Gastroesophageal sphincter (tissue), 4 donors: ENCODE data around the gene HECTD4. TPM values are rescaled to one million over a fixed set of nuclear protein-coding genes. Genes with fewer than 3 reads are reported as not detected.
"Not testable (repeated sequence)": the region's sequence is repeated elsewhere in the genome, so short reads cannot be mapped to it uniquely, and the experiment has no call there.

ENCODE experiments used
- ATAC-seq: fragments of 150-250 bp; one replicate; pipeline ENCODE4 v1.9.1; 2016; ENCODE audit warnings: mild to moderate bottlenecking, moderate library complexity
- H3K27ac ChIP-seq, 4 donors: fragments of 200-600 bp; sonication (generic) in 3 of 4; 1 replicate in 3 of 4; 2 replicates in 1 of 4; pipeline ENCODE4 v1.5.1; 2016 to 2019
- H3K27me3 ChIP-seq: fragments of 200-600 bp; sonication (generic); one replicate; pipeline ENCODE4 v1.5.1; 2019
- H3K36me3 ChIP-seq, 2 donors: fragments of 200-600 bp; sonication (generic); one replicate each; pipeline ENCODE4 v1.5.1; 2019; ENCODE audit warnings: control low read depth in 1 of 2
- H3K4me1 ChIP-seq, 3 donors: fragments of 200-600 bp; sonication (generic); 1 replicate in 2 of 3; 2 replicates in 1 of 3; pipeline ENCODE4 v1.5.1; 2016 to 2019; ENCODE audit warnings: control low read depth in 2 of 3
- H3K4me3 ChIP-seq, 2 donors: fragments of 200-600 bp; sonication (generic); one replicate each; pipeline ENCODE4 v1.5.1; 2019; ENCODE audit warnings: mild to moderate bottlenecking in 1 of 2, moderate library complexity in 1 of 2
- H3K9me3 ChIP-seq, 3 donors: fragments of 200-600 bp; sonication (generic); one replicate each; pipeline ENCODE4 v1.5.1; 2017 to 2019; ENCODE audit warnings: control low read depth in 2 of 3
- EP300 ChIP-seq: sonication (generic); formaldehyde crosslinking; IDR thresholded peaks from one replicate; pipeline ENCODE4 v1.6.1; 2017; ENCODE audit warnings: antibody characterized with exemption, mild to moderate bottlenecking
- POLR2A ChIP-seq, 2 donors: fragments of 450-650 bp; IDR thresholded peaks; one replicate each; pipeline ENCODE4 v1.6.1; 2017; ENCODE audit warnings: antibody characterized with exemption in 2 of 2, mild to moderate bottlenecking in 2 of 2, moderate library complexity in 1 of 2
- POLR2AphosphoS5 ChIP-seq: sonication (generic); formaldehyde crosslinking; IDR thresholded peaks from one replicate; pipeline ENCODE4 v1.6.1; 2017; ENCODE audit warnings: antibody characterized with exemption
- WGBS, 2 donors: methylation state at CpG; one replicate each; pipeline ENCODE4 v1.1.5; 2018; ENCODE audit warnings: low coverage in 1 of 2; 5-methylcytosine and 5-hydroxymethylcytosine counted together
- small RNA-seq, 4 donors: library from RNA; depleted of rRNA; stranded (forward); fragments of <200 nt; gene quantifications; one replicate each; pipeline ENCODE3, GENCODE V24; 2016
- total RNA-seq, 4 donors: library from RNA; depleted of rRNA; stranded (reverse); fragments of >200 nt; gene quantifications; one replicate each; pipeline ENCODE4 v1.1.0, GENCODE V29; 2016
- TF ChIP-seq, protein P1 (sequence below), 4 experiments: fragments of 200-600 bp in 2 of 4; fragments of 450-650 bp in 2 of 4; sonication (generic) in 1 of 4; IDR thresholded peaks; one replicate each; pipeline ENCODE4 v1.5.1; 2017 to 2019; ENCODE audit warnings: antibody characterized with exemption in 4 of 4, mild to moderate bottlenecking in 2 of 4, moderate library complexity in 2 of 4

The HECTD4 gene
- total RNA-seq, 4 donors from 2014 or later, result 23.1 to 56.8 (median 42.3) TPM

DNA sequence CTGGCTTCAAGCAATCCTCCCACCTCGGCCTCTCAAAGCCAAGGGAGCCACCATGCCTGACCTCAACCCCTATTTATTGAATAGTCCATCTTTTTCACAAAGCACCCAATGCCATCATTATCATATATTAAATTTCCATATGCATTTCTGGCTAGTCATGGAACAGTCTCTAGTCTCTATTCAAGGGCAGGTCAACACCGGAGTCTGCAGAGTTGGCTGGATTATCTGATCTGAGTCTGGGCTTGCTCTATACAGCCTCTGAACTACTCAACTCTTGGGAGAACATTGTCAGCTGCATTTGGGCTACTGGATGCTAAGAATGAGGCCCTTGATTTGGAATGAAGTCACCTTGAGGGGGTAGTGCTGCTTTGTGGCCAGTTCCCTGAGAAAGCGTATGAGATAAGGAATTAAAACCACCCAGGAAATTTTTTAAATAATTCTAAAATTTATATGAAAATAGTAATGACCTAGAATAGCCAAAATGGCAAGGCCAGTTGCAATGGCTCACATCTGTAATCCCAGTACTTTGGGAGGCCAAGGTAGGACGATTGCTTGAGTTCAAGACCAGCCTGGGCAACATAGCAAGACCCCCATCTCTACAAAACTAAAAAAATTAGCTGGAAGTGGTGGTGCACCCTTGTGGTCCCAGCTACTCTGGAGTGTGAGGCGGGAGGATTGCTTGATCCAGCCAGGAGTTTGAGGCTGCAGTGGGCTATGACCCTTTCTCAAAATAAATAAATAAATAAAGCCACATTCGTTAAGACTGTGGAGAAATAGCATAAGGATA, 266.8 kb downstream of the HECTD4 start:
- Histone ChIP-seq H3K36me3 (no peaks in the 10 kb centered on the region), H3K4me1 (no peaks in the 10 kb centered on the region), H3K27me3 (no peaks in the 10 kb centered on the region), H3K9me3 (no peaks in the 10 kb centered on the region), H3K4me3 (no peak overlapping the region), H3K27ac (no peak overlapping the region)
- TF ChIP-seq POLR2AphosphoS5 (no peak), EP300 (no peak)
- ATAC-seq, result no peak
- 87 to 89% methylated on average over 4 to 6 of the region's 6 CpGs for WGBS, 2 donors

DNA sequence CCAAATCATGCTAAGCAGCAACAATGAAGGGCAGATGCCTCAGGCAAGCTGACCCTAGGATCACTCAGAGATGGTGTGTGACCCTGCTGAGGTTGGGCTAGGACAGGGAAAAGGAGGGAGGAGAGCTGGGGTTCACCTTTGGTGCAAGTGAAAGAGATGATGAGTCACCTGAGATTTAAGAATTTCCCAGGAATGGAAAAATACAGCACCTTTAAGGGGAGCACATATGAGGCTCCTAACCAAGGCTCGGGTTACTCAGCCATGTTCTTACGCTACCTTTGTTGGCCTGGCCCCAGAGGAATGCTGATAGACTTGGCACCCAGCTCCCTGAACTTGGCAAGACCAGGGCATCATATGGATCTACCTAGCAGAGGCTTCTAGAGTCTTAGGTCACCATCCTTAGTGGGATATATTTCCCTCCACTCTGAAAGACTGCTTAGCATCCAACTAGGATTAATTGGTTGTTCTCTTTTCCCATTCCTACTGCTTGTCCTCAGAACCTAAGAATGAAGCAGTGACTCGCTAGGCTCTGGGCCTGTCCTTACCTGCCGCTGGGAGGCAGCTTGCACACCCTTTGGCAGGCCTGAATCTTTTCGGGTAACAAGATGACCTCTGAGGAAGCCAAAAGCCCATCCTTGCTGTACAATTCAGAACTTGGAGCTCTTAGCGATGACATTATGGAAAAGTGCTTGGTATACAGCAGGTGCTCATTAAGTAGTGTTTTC, 269.7 kb downstream of the HECTD4 start:
- H3K9me3 ChIP-seq, result no peaks in the 10 kb centered on the region
- no peaks in the 10 kb centered on the region for H3K36me3 ChIP-seq
- H3K4me1 ChIP-seq, result peaks cover 0 to 16% (median 3%) of the 10 kb centered on the region in 3 donors
- H3K27me3 ChIP-seq, result no peaks in the 10 kb centered on the region
- ATAC-seq, result no peak
- H3K4me3 ChIP-seq, result no peak overlapping the region
- H3K27ac ChIP-seq, result no peak overlapping the region
- TF ChIP-seq POLR2AphosphoS5 (no peak), EP300 (no peak), POLR2A (IDR thresholded peaks at IDR 0.05) (no peak)
- TF ChIP-seq, protein P1, sequence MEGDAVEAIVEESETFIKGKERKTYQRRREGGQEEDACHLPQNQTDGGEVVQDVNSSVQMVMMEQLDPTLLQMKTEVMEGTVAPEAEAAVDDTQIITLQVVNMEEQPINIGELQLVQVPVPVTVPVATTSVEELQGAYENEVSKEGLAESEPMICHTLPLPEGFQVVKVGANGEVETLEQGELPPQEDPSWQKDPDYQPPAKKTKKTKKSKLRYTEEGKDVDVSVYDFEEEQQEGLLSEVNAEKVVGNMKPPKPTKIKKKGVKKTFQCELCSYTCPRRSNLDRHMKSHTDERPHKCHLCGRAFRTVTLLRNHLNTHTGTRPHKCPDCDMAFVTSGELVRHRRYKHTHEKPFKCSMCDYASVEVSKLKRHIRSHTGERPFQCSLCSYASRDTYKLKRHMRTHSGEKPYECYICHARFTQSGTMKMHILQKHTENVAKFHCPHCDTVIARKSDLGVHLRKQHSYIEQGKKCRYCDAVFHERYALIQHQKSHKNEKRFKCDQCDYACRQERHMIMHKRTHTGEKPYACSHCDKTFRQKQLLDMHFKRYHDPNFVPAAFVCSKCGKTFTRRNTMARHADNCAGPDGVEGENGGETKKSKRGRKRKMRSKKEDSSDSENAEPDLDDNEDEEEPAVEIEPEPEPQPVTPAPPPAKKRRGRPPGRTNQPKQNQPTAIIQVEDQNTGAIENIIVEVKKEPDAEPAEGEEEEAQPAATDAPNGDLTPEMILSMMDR (IDR thresholded peaks at IDR 0.05), result no peak
- 85% methylated on average over 5 of the region's 6 CpGs for WGBS, 2 donors

DNA sequence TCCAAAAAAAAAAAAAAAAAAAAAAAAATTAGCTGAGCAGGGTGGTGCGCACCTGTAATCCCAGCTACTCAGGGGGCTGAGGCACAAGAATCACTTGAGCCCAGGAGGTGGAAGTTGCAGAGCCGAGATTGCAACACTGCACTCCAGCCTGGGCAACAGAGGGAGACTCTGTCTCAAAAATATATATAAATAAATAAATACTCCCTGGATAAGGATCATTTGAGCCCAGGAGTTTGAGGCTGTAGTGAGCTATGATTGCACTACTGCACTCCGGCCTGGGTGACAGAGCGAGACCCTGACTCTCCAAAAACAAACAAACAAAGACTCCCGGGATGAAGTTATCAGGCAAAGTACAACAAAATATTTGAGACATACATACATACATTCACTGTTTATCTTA, 270.3 kb downstream of the HECTD4 start:
- H3K27ac ChIP-seq, result no peak overlapping the region
- H3K9me3 ChIP-seq, result no peaks in the 10 kb centered on the region
- TF ChIP-seq POLR2AphosphoS5, result no peak
- TF ChIP-seq EP300, result no peak
- no peak for TF ChIP-seq POLR2A (IDR thresholded peaks at IDR 0.05)
- TF ChIP-seq, protein P1 (IDR thresholded peaks at IDR 0.05), result peak in 1 of 4 experiments; percentile 11
- WGBS, 2 donors, result 68 to 75% methylated on average over 5 of the region's 5 CpGs
- H3K4me1 ChIP-seq, result peaks cover 0 to 22% (median 6%) of the 10 kb centered on the region in 3 donors
- ATAC-seq, result no peak
- H3K36me3 ChIP-seq, result no peaks in the 10 kb centered on the region
- H3K4me3 ChIP-seq, result no peak overlapping the region
- H3K27me3 ChIP-seq, result no peaks in the 10 kb centered on the region

DNA sequence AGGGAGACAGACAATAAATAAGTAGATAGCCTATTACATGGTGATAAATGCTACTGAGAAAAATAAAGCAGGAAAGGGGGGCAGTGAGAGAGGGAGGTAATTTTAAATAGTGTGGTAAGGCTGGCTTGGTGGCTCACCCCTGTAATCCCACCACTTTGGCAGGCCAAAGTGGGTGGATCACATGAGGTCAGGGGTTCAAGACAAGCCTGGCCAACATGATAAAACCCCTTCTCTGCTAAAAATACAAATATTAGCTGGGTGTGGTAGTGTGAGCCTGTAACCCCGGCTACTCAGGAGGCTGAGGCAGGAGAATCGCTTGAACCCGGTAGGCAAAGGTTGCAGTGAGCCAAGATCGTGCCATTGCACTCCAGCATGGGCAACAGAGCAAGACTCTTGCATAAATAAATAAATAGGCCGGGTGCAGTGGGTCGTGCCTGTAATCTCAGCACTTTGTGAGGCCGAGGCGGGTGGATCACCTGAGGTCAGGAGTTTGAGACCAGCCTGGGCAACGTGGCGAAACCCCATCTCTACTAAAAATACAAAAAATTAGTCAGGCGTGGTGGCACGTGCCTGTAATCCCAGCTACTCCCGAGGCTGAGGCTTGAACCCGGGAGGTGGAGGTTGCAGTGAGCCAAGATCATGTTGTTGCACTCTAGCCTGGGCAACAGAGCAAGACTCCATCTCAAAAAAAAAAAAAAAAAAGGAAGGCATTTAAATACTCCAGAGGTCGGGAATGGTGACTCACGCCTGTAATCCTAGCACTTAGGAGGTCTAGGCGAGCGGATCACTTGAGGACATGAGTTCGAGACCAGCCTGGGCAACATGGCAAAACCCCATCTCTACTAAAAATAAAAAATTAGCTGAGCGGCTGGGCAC, 271.2 kb downstream of the HECTD4 start:
- peaks cover 0 to 31% (median 13%) of the 10 kb centered on the region in 3 donors for H3K4me1 ChIP-seq
- ATAC-seq, H3K9me3 ChIP-seq, H3K36me3 ChIP-seq, H3K27ac ChIP-seq, H3K4me3 ChIP-seq, H3K27me3 ChIP-seq: not testable (repeated sequence)
- WGBS, 2 donors, result 77 to 87% methylated on average over 4 to 16 of the region's 20 CpGs

Small RNAs within 50 kb of the gene (small RNA-seq; reads per million reads assigned to genes)
- gene RF00019, result 0 reads per million in 4 donors

Other genes starting within 250 kb of the HECTD4 start
- gene RPL6, start 27.2 kb upstream of the HECTD4 start, total RNA-seq, result 1,000 to 10,000 TPM in 3 of 4 donors, 100 to 1,000 TPM in 1; 947 to 1,918 (median 1,526) TPM
- gene PTPN11, start 36.5 kb upstream of the HECTD4 start, total RNA-seq, result 100 to 1,000 TPM; 131 to 178 (median 141) TPM